ENCODE data around the gene POU6F1. TPM values are rescaled to one million over a fixed set of nuclear protein-coding genes. Genes with fewer than 3 reads are reported as not detected.

The POU6F1 gene
- total RNA-seq, 4 donors from 2014 or later: 12.6 to 33.9 (median 17.9) TPM

GRCh38 chr12:51208016-51208660, 9.7 kb downstream of the POU6F1 start:
- peaks cover 0 to 45% of the 10 kb centered on the region in 2 donors for H3K36me3 ChIP-seq
- no peak overlapping the region for H3K4me3 ChIP-seq
- no peak overlapping the region for H3K27ac ChIP-seq
- WGBS, 2 donors (ENCODE audit: low coverage in 1 of 2): 77 to 86% methylated on average over 4 to 7 of the region's 7 CpGs
- no peaks in the 10 kb centered on the region for H3K9me3 ChIP-seq
- ATAC-seq: no peak
- TF ChIP-seq EP300 (IDR thresholded peaks at IDR 0.05) (no peak), POLR2AphosphoS5 (IDR thresholded peaks at IDR 0.05) (no peak), POLR2A (IDR thresholded peaks at IDR 0.05) (no peak), CTCF (IDR thresholded peaks at IDR 0.05) (no peak)
- H3K27me3 ChIP-seq: no peaks in the 10 kb centered on the region
- no peaks in the 10 kb centered on the region for H3K4me1 ChIP-seq

- H3K4me1 ChIP-seq: no peaks in the 10 kb centered on the region
- 82 to 90% methylated on average over 6 of the region's 6 CpGs for WGBS, 2 donors (ENCODE audit: low coverage in 1 of 2)
- no peaks in the 10 kb centered on the region for H3K27me3 ChIP-seq
- no peak overlapping the region for H3K4me3 ChIP-seq
- peaks cover 0 to 58% of the 10 kb centered on the region in 2 donors for H3K36me3 ChIP-seq
- no peaks in the 10 kb centered on the region for H3K9me3 ChIP-seq
- no peak for ATAC-seq
- no peak overlapping the region for H3K27ac ChIP-seq
- no peak for TF ChIP-seq CTCF (IDR thresholded peaks at IDR 0.05)
- TF ChIP-seq EP300 (IDR thresholded peaks at IDR 0.05): no peak
- no peak for TF ChIP-seq POLR2AphosphoS5 (IDR thresholded peaks at IDR 0.05)
- TF ChIP-seq POLR2A (IDR thresholded peaks at IDR 0.05): no peak
Observed at GRCh38 chr12:51205350-51205749, 12.5 kb downstream of the POU6F1 start.

- TF ChIP-seq CTCF (IDR thresholded peaks at IDR 0.05) (no peak), EP300 (IDR thresholded peaks at IDR 0.05) (no peak), POLR2AphosphoS5 (IDR thresholded peaks at IDR 0.05) (no peak), POLR2A (IDR thresholded peaks at IDR 0.05) (no peak)
- no peak overlapping the region for H3K27ac ChIP-seq
- WGBS, 2 donors (ENCODE audit: low coverage in 1 of 2): 88 to 97% methylated on average over 3 to 4 of the region's 5 CpGs
- no peak overlapping the region for H3K4me3 ChIP-seq
- ATAC-seq: no peak
- no peaks in the 10 kb centered on the region for H3K27me3 ChIP-seq
- peaks cover 0 to 68% of the 10 kb centered on the region in 2 donors for H3K36me3 ChIP-seq
- no peaks in the 10 kb centered on the region for H3K9me3 ChIP-seq
- no peaks in the 10 kb centered on the region for H3K4me1 ChIP-seq
Observed at GRCh38 chr12:51202718-51203117, 15.1 kb downstream of the POU6F1 start.

- no peak for TF ChIP-seq POLR2A (IDR thresholded peaks at IDR 0.05)
- no peak for TF ChIP-seq EP300 (IDR thresholded peaks at IDR 0.05)
- TF ChIP-seq CTCF (IDR thresholded peaks at IDR 0.05): no peak
- no peak for TF ChIP-seq POLR2AphosphoS5 (IDR thresholded peaks at IDR 0.05)
- 85 to 95% methylated on average over 7 to 9 of the region's 9 CpGs for WGBS, 2 donors (ENCODE audit: low coverage in 1 of 2)
- Histone ChIP-seq H3K27ac (no peak overlapping the region), H3K4me3 (no peak overlapping the region), H3K36me3 (peaks cover 0 to 71% of the 10 kb centered on the region in 2 donors), H3K4me1 (no peaks in the 10 kb centered on the region), H3K27me3 (no peaks in the 10 kb centered on the region), H3K9me3 (no peaks in the 10 kb centered on the region)
- no peak for ATAC-seq
Observed at GRCh38 chr12:51200806-51201205, 17.1 kb downstream of the POU6F1 start.

GRCh38 chr12:51200156-51200555, 17.7 kb downstream of the POU6F1 start:
- 86 to 93% methylated on average over 2 of the region's 7 CpGs for WGBS, 2 donors (ENCODE audit: low coverage in 1 of 2)
- H3K36me3 ChIP-seq: peaks cover 0 to 77% of the 10 kb centered on the region in 2 donors
- ATAC-seq: no peak
- no peaks in the 10 kb centered on the region for H3K27me3 ChIP-seq
- no peaks in the 10 kb centered on the region for H3K9me3 ChIP-seq
- H3K27ac ChIP-seq: no peak overlapping the region
- no peaks in the 10 kb centered on the region for H3K4me1 ChIP-seq
- no peak overlapping the region for H3K4me3 ChIP-seq
- no peak for TF ChIP-seq CTCF (IDR thresholded peaks at IDR 0.05)
- no peak for TF ChIP-seq EP300 (IDR thresholded peaks at IDR 0.05)
- TF ChIP-seq POLR2AphosphoS5 (IDR thresholded peaks at IDR 0.05): no peak

Data from gastroesophageal sphincter (tissue), 4 donors.